SHP77 (cell line): Measurements from ENCODE around the gene SNX2.

ENCODE experiments used
- DNase-seq, 2 experiments: peaks; one replicate each; lab custom pipeline; 2025; lab: John Stamatoyannopoulos, UW

The SNX2 gene

GRCh38 chr5:122773619-122774018 is 1.3 kb upstream of the SNX2 start:
- DNase-seq = no peak

- DNase-seq = peak in 1 of 2 experiments; percentile 48
Observed at GRCh38 chr5:122774519-122774860, 390 bp upstream of the SNX2 start.

GRCh38 chr5:122775550-122776542 is 966 bp downstream of the SNX2 start:
- peak in 1 of 2 experiments; percentile 25 for DNase-seq

GRCh38 chr5:122778157-122778556 is 3.3 kb downstream of the SNX2 start:
- DNase-seq = no peak

GRCh38 chr5:122779451-122779850 is 4.6 kb downstream of the SNX2 start:
- DNase-seq = no peak

GRCh38 chr5:122780296-122780695 is 5.4 kb downstream of the SNX2 start:
- no peak for DNase-seq

GRCh38 chr5:122781465-122781864 is 6.6 kb downstream of the SNX2 start:
- DNase-seq = no peak

GRCh38 chr5:122785294-122785693 is 10.4 kb downstream of the SNX2 start:
- no peak for DNase-seq

GRCh38 chr5:122788371-122788770 is 13.5 kb downstream of the SNX2 start:
- DNase-seq = no peak

- no peak for DNase-seq
Observed at GRCh38 chr5:122788996-122789395, 14.1 kb downstream of the SNX2 start.

GRCh38 chr5:122789461-122790171 is 14.7 kb downstream of the SNX2 start:
- DNase-seq = no peak

- DNase-seq = no peak
Observed at GRCh38 chr5:122790354-122791103, 15.6 kb downstream of the SNX2 start.

- DNase-seq = no peak
Observed at GRCh38 chr5:122805481-122805880, 30.6 kb downstream of the SNX2 start.

GRCh38 chr5:122810405-122810804 is 35.5 kb downstream of the SNX2 start:
- DNase-seq = no peak

GRCh38 chr5:122815218-122815767 is 40.4 kb downstream of the SNX2 start:
- no peak for DNase-seq

GRCh38 chr5:122816756-122817155 is 41.9 kb downstream of the SNX2 start:
- DNase-seq = no peak

GRCh38 chr5:122831984-122832383 is 57.1 kb downstream of the SNX2 start:
- DNase-seq = no peak

GRCh38 chr5:122835681-122836080 is 60.8 kb downstream of the SNX2 start:
- DNase-seq = no peak

- DNase-seq = no peak
Observed at GRCh38 chr5:122836947-122837346, 62.1 kb downstream of the SNX2 start.

GRCh38 chr5:122839731-122840130 is 64.9 kb downstream of the SNX2 start:
- no peak for DNase-seq

- no peak for DNase-seq
Observed at GRCh38 chr5:122842016-122842580, 67.2 kb downstream of the SNX2 start.
